ENCODE data around the gene VPS37C.

Gene VPS37C

GRCh38 chr11:61131586-61131985 is 29.6 kb downstream of the VPS37C start:
- no peak for DNase-seq

DNA sequence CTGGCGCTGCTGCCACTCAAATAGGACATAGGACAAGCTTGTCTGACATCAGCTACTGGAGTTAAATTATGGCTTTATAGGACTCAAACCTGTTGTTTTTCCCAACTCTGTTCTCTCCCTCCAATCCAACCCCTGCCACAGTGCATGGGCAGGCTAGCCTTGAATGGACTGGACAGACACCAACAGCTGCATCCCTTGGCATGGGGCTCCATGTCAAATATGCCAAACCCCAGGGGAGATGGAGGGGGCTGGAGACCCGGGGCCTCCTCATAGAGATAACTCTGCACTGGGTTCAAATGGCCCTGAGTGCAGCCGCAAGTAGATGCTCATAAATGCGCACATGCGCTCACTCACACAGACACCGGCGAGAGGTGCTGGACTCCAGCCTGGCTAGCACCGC is 30.0 kb downstream of the VPS37C start:
- DNase-seq = no peak

GRCh38 chr11:61129639-61130523 is 31.3 kb downstream of the VPS37C start:
- peak; percentile 96 for DNase-seq

DNA sequence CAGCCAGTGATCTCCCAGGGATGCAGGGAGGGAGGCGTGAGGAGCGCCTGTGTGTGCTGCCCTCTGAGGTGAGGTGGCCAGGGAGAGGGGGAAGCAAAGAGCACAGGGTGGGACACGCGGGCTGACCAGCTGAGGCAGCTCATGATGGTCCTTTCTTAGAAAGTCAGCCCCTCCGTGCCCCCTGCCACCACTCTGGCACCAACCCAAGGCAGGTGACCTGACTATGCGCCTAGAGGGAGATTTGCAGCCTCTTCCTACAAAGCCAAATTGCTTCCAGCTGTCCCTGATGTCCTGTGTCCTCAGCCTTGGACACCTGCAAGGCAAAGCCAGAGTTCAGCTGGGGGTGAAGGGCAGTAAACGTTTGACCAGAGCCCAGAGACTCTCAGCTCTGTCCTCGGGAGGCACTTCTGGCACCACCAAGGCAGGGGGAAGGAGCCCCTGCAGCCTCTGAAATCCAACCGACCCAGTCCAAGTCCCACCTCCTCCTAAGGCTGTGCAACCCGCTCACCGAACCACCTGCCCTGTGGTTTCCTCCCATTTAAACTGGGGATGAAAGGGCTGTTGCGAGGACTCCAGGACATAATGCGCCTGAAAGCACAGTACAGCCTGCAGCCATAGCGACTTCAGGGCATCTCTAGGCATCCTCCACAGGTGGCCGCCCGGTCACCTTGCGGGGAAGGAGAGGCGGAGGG is 32.1 kb downstream of the VPS37C start:
- no peak for DNase-seq

DNA sequence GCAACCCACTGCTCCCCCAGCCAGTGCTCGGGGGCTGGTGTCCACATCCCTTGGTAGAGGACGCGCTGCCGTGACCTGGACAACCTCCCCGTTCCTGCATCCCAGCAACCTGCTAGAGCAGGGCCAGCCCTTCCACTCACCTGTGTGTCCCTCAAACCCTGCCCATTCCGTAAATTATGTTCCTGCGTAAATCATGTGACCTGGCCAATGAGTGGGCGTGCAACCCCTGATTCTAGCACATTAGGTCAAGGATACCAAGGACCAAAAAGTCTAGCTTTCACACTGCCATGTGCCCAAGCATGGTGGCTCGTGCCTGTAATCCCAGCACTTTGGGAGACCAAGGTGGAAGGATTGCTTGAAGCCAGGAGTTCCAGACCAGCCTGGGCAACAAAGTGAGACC is 33.2 kb downstream of the VPS37C start:
- no peak for DNase-seq

DNA sequence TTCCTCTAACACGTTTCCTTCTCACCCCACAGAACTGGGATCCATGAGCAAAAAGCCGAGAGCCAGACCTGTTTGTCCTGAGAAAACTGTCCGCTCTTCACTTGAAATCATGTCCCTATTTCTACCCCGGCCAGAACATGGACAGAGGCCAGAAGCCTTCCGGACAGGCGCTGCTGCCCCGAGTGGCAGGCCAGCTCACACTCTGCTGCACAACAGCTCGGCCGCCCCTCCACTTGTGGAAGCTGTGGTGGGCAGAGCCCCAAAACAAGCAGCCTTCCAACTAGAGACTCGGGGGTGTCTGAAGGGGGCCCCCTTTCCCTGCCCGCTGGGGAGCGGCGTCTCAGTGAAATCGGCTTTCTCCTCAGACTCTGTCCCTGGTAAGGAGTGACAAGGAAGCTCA is 35.0 kb downstream of the VPS37C start:
- no peak for DNase-seq

- no peak for DNase-seq
These were observed 35.9 kb downstream of the VPS37C start for GRCh38 chr11:61125310-61125684.

DNA sequence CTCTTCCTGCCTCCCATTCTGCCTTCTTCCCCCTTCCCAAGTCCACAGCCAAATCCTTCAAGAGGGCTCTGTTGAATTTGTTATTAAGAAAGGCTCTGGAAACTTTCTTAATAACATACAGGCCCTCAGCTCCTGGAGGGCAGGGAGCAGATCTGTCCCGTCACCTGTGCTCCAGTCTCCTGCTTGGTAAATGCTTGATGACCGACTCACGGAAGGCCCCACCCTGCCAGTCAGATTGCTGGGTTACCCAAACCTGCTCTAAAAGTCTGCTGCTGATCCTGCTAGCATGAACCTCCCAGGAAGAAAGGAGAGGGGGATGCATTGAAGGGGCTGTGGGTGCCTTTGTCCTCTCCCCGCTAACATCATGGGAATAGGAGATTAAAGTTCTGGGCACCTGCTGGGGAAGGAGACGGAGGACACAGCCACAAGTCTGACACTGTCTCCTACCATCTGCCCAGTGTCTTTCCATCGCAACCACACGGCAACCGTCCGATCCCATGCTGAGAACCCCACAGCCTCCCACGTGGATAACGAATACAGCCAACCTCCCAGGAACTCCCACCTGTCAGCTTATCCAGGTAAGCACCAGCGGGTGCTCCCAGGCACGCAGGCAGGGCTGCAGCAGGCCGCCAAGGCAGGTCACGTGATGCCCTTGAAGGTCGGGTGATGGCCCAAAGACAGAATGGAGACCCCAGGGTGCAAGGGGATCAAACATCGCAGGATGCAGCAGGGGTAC is 36.5 kb downstream of the VPS37C start:
- DNase-seq = no peak

DNA sequence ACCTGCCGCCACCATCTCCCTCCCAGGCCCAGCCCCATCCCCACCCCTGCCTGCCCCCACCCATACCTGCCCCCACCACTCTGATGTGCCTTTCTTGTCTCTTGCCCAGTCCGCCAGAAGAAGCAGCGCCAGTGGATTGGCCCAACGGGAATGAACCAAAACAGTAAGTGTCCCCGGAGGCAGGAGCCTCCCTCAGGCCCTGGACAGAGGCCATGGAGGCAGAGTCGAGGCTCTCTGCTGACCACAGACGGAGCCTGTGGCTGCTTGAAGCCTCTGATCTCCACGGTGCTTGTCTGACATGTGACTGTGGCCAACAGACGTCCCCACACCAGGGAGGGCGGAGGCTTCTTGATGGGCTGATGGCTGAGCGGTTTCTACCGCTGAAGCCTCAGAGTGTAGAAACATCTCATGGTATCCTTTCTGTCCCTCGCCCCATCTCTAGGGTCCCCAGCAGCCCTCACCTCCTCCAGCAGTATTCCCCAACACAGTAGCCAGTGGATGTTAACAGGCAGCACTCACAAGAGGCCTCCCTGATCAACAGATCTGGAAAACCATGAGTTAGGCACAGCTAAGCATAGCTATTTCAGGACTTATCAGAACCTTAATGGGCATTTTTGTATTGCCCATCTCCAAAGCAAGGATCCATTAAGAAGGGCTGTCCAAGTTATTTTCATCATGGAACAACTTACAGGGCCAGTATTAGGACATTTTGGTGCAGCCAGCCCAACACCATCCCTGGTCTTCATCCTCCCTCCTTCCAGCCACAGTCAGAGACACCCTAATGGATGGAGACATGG is 37.3 kb downstream of the VPS37C start:
- no peak for DNase-seq

- no peak for DNase-seq
These were observed 38.5 kb downstream of the VPS37C start for GRCh38 chr11:61122761-61123160.

- DNase-seq = no peak
These were observed 39.3 kb downstream of the VPS37C start for GRCh38 chr11:61121917-61122316.

DNA sequence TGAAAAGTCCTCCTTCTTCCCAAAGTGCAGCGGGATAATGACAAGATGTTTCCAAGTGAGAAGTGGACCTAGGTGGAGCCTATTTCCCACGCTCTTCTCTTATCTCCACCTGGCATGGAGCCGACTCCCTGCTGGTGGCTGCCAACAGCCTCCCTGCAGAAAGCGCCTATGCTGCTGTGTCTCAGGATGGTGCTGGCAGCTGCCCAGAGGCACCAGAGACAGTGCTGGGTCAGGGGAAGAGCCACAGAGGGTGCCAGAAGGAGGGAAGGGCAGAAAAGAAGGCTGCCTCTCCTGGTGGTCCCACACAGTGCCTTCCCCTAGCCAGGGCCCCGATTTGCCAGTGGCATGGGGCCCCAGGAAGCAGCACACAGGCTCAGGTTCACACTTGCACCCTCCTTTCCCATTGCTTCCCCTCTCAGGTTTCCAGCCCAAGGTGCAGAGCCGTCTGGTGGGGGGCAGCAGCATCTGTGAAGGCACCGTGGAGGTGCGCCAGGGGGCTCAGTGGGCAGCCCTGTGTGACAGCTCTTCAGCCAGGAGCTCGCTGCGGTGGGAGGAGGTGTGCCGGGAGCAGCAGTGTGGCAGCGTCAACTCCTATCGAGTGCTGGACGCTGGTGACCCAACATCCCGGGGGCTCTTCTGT is 39.9 kb downstream of the VPS37C start:
- no peak for DNase-seq

DNA sequence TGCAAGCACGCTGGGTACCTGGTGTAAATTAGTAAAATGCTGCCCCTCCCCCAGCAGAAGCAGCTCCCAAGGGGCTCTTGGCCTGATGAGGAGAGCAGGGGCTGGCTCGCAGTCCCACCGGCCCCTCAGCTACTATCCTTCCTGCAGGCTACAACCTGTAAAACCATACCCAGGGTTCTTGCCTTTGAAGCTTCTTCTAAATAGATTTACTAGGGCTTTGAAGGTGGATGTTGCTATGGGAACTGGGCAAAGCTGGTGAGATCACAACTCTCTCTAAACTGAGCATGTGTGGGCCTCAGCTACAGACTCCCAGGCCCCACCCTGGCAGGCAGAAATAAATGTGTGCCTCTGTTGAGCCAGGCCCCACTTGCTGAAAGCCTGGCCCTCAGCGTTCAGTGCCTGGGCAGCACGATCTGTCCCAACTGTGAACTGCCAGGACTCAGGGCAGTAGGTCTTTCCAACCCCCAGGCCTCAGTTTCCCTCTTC is 40.5 kb downstream of the VPS37C start:
- DNase-seq = no peak

GRCh38 chr11:61120099-61120705 is 41.0 kb downstream of the VPS37C start:
- DNase-seq = no peak

GRCh38 chr11:61119571-61119970 is 41.7 kb downstream of the VPS37C start:
- no peak for DNase-seq

DNA sequence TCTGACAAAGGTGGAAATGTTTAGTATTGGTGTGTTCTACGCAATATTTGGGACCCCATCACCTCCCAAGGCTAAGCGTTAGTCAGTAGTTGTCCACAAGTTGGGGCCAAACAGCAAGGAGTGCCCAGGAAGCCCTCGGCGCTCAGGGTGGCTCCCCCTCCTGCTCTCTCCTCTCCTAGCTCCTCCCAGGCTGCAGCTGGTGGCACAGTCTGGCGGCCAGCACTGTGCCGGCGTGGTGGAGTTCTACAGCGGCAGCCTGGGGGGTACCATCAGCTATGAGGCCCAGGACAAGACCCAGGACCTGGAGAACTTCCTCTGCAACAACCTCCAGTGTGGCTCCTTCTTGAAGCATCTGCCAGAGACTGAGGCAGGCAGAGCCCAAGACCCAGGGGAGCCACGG is 42.2 kb downstream of the VPS37C start:
- peak; percentile 52 for DNase-seq

- DNase-seq = peak; percentile 52
These were observed 42.8 kb downstream of the VPS37C start for GRCh38 chr11:61118406-61118805.

DNA sequence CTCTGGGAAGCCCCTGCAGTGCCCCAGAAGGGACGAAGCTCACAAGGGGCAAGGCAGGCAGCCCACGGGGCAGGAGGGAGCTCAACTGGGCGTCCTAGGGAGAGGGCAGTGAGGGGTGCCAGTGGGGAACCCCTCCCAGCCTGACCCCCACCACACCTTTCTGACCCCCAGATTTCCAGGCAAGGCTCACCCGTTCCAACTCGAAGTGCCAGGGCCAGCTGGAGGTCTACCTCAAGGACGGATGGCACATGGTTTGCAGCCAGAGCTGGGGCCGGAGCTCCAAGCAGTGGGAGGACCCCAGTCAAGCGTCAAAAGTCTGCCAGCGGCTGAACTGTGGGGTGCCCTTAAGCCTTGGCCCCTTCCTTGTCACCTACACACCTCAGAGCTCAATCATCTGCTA is 43.2 kb downstream of the VPS37C start:
- no peak for DNase-seq

- no peak for DNase-seq
These were observed 44.1 kb downstream of the VPS37C start for GRCh38 chr11:61117168-61117520.

DNA sequence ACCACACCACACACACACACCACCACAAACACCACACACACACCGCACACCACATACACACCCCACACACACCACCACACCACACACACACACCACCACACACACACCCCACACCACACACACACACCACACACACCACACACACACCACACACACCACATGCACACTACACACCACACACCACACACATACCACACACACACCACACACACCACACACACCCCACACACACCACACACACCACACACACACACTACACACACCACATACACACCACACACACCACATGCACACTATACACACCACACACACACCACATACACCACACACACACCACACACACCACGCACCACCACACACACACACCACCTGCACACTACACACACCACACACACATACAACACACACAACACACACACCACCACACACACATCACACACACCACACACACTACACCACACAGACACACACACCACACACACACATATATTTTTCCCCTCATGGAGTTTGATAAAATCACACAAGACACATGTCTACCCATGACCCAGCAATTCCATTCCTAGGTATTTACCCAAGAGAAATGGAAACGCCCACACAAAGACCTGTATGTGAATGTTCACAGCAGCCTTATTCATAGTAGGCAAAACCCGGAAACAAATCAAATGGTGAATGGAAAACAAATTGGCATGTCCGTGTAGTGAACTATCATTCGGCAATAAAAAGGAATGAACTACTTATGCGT is 44.6 kb downstream of the VPS37C start:
- DNase-seq = no peak

Data from activated CD8-positive, alpha-beta memory T cell treated with anti-CD3 and anti-CD28 coated beads, Interleukin-2, amount 50 U/mL, for 48 hours (primary cell).